GM23248 (cell line): ENCODE measurements around the gene MAGEA4.

ENCODE experiments used
- EZH2 ChIP-seq: fragments of 200-600 bp; sonication (generic); IDR thresholded peaks from 2 replicates; pipeline ENCODE4 v1.6.1; 2018; ENCODE audit warnings: antibody characterized with exemption, mild to moderate bottlenecking; ENCODE audit not compliant: insufficient read depth, poor library complexity, severe bottlenecking
- EZH2phosphoT487 ChIP-seq: fragments of 200-600 bp; sonication (generic); IDR thresholded peaks from 2 replicates; pipeline ENCODE4 v1.6.1; 2018; ENCODE audit warnings: antibody characterized with exemption, moderate library complexity, mild to moderate bottlenecking, low read depth; ENCODE audit not compliant: insufficient read depth

DNA sequence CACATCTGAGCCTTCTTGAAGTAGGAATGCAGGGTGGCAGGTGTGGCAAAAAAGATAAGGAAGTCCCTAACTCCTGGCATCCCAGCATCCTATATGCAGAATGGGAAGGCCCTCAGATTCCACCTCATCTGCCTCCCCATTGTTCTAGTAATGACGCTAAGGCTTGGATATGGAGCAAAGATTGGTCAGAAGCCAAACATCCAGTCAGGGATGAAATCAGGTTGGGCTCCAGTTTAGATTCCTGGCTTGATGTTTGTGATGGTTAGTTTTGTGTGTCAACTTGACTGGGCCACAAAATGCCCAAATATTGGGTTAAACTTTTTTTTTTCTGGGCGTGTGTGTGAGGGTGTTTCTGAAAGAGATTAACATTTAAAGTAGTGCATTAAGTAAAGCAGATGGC is 39.6 kb upstream of the MAGEA4 start:
- TF ChIP-seq EZH2, result no peak
- no peak for TF ChIP-seq EZH2phosphoT487
